IPS-20b (cell line): Measurements from ENCODE around the gene NUDT2.
"Not testable (repeated sequence)": the region's sequence is repeated elsewhere in the genome, so short reads cannot be mapped to it uniquely, and the experiment has no call there.

Source experiments
- H3K27ac ChIP-seq: one replicate; pipeline ENCODE4 v1.5.1; 2013; ENCODE audit warnings: low read length
- H3K27me3 ChIP-seq: 2 replicates; pipeline ENCODE4 v1.6.1; 2013; ENCODE audit warnings: mild to moderate bottlenecking, low read length, inconsistent platforms; ENCODE audit not compliant: insufficient read depth
- H3K36me3 ChIP-seq: 2 replicates; pipeline ENCODE4 v1.6.1; 2013; ENCODE audit warnings: low read depth, mild to moderate bottlenecking, inconsistent platforms, low read length, moderate library complexity; ENCODE audit not compliant: insufficient read depth
- H3K4me1 ChIP-seq: 2 replicates; pipeline ENCODE4 v1.6.1; 2013; ENCODE audit warnings: mild to moderate bottlenecking, control low read depth, inconsistent platforms, low read length, moderate library complexity; ENCODE audit not compliant: insufficient read depth
- H3K4me3 ChIP-seq: 2 replicates; pipeline ENCODE4 v1.5.1; 2013; ENCODE audit warnings: mild to moderate bottlenecking, low read length, inconsistent platforms
- H3K9ac ChIP-seq: 2 replicates; pipeline ENCODE4 v1.6.1; 2013; ENCODE audit warnings: low read depth, mild to moderate bottlenecking, inconsistent platforms, low read length, moderate library complexity
- H3K9me3 ChIP-seq: 2 replicates; pipeline ENCODE4 v1.6.1; 2013; ENCODE audit warnings: mild to moderate bottlenecking, low read depth, low read length, inconsistent platforms; ENCODE audit not compliant: insufficient read depth

Gene NUDT2

GRCh38 chr9:34337403-34337802, 8.0 kb downstream of the NUDT2 start:
- Histone ChIP-seq H3K4me3 (no peak overlapping the region), H3K27me3 (no peaks in the 10 kb centered on the region), H3K4me1 (peaks cover 14% of the 10 kb centered on the region), H3K27ac (no peak overlapping the region), H3K9me3 (no peaks in the 10 kb centered on the region), H3K36me3 (peaks cover 20% of the 10 kb centered on the region), H3K9ac (no peak overlapping the region)

- not testable (repeated sequence) for H3K4me3 ChIP-seq, H3K9ac ChIP-seq, H3K27me3 ChIP-seq, H3K9me3 ChIP-seq, H3K27ac ChIP-seq
- H3K36me3 ChIP-seq, result peaks cover 23% of the 10 kb centered on the region
- H3K4me1 ChIP-seq, result peaks cover 14% of the 10 kb centered on the region
Observed at GRCh38 chr9:34338079-34338478, 8.7 kb downstream of the NUDT2 start.

GRCh38 chr9:34338665-34339385, 9.5 kb downstream of the NUDT2 start:
- Histone ChIP-seq H3K9me3 (no peaks in the 10 kb centered on the region), H3K4me1 (peaks cover 10% of the 10 kb centered on the region), H3K27ac (no peak overlapping the region), H3K9ac (no peak overlapping the region), H3K4me3 (no peak overlapping the region), H3K27me3 (no peaks in the 10 kb centered on the region), H3K36me3 (peaks cover 29% of the 10 kb centered on the region)

GRCh38 chr9:34341659-34342295, 12.4 kb downstream of the NUDT2 start:
- no peak overlapping the region for H3K4me3 ChIP-seq
- no peak overlapping the region for H3K27ac ChIP-seq
- H3K9me3 ChIP-seq, result no peaks in the 10 kb centered on the region
- H3K9ac ChIP-seq, result no peak overlapping the region
- peaks cover 29% of the 10 kb centered on the region for H3K36me3 ChIP-seq
- no peaks in the 10 kb centered on the region for H3K27me3 ChIP-seq
- 0 out of 2 replicates have a peak, but pooled peaks cover 2% of the 10 kb centered on the region for H3K4me1 ChIP-seq

GRCh38 chr9:34343090-34343489, 13.7 kb downstream of the NUDT2 start:
- Histone ChIP-seq H3K27me3 (no peaks in the 10 kb centered on the region), H3K9me3 (no peaks in the 10 kb centered on the region), H3K4me1 (0 out of 2 replicates have a peak, but pooled peaks cover 2% of the 10 kb centered on the region), H3K9ac (no peak overlapping the region), H3K36me3 (peaks cover 29% of the 10 kb centered on the region), H3K4me3 (no peak overlapping the region), H3K27ac (no peak overlapping the region)

GRCh38 chr9:34343605-34344004, 14.2 kb downstream of the NUDT2 start:
- Histone ChIP-seq H3K27ac (no peak overlapping the region), H3K9ac (no peak overlapping the region), H3K4me1 (0 out of 2 replicates have a peak, but pooled peaks cover 2% of the 10 kb centered on the region), H3K36me3 (peaks cover 26% of the 10 kb centered on the region), H3K9me3 (no peaks in the 10 kb centered on the region), H3K4me3 (no peak overlapping the region), H3K27me3 (no peaks in the 10 kb centered on the region)

GRCh38 chr9:34346873-34347799, 17.8 kb downstream of the NUDT2 start:
- Histone ChIP-seq H3K4me1 (0 out of 2 replicates have a peak, but pooled peaks cover 2% of the 10 kb centered on the region), H3K36me3 (peaks cover 9% of the 10 kb centered on the region; the same call in 1 of the 2 replicates), H3K4me3 (no peak overlapping the region), H3K9ac (no peak overlapping the region), H3K27me3 (no peaks in the 10 kb centered on the region), H3K27ac (no peak overlapping the region), H3K9me3 (no peaks in the 10 kb centered on the region)

GRCh38 chr9:34347800-34348158, 18.4 kb downstream of the NUDT2 start:
- Histone ChIP-seq H3K4me1 (0 out of 2 replicates have a peak, but pooled peaks cover 2% of the 10 kb centered on the region), H3K27ac (no peak overlapping the region)

GRCh38 chr9:34349324-34349723, 20.0 kb downstream of the NUDT2 start:
- Histone ChIP-seq H3K9ac (no peak overlapping the region), H3K27ac (no peak overlapping the region), H3K36me3 (no peaks in the 10 kb centered on the region), H3K27me3 (no peaks in the 10 kb centered on the region), H3K4me3 (no peak overlapping the region), H3K9me3 (no peaks in the 10 kb centered on the region), H3K4me1 (0 out of 2 replicates have a peak, but pooled peaks cover 2% of the 10 kb centered on the region)

More at GRCh38 chr9:34347800-34348158, 18.4 kb downstream of the NUDT2 start:
- H3K36me3 ChIP-seq, result peaks cover 9% of the 10 kb centered on the region; the same call in 1 of the 2 replicates
- no peak overlapping the region for H3K9ac ChIP-seq
- no peak overlapping the region for H3K4me3 ChIP-seq
- H3K9me3 ChIP-seq, result no peaks in the 10 kb centered on the region
- no peaks in the 10 kb centered on the region for H3K27me3 ChIP-seq

- not testable (repeated sequence) for H3K9me3 ChIP-seq, H3K27me3 ChIP-seq, H3K4me1 ChIP-seq, H3K4me3 ChIP-seq, H3K9ac ChIP-seq, H3K36me3 ChIP-seq, H3K27ac ChIP-seq
Observed at GRCh38 chr9:34352122-34352652, 22.8 kb downstream of the NUDT2 start.

GRCh38 chr9:34352957-34353356, 23.6 kb downstream of the NUDT2 start:
- H3K9me3 ChIP-seq, H3K27me3 ChIP-seq, H3K4me3 ChIP-seq, H3K9ac ChIP-seq, H3K36me3 ChIP-seq, H3K27ac ChIP-seq, H3K4me1 ChIP-seq: not testable (repeated sequence)
